Sigmoid colon (tissue), 4 donors: ENCODE measurements around the gene STOX1.

ENCODE experiments used
- CTCF ChIP-seq, 4 experiments: fragments of 450-650 bp in 3 of 4; fragments of 200-600 bp in 1 of 4; IDR thresholded peaks; one replicate each; pipeline ENCODE4 v1.5.1; 2016 to 2019; ENCODE audit warnings: antibody characterized with exemption in 4 of 4, mild to moderate bottlenecking in 3 of 4, moderate library complexity in 2 of 4
- POLR2A ChIP-seq, 2 donors: fragments of 450-650 bp; IDR thresholded peaks; one replicate each; pipeline ENCODE4 v1.6.1; 2016; ENCODE audit warnings: antibody characterized with exemption in 2 of 2, mild to moderate bottlenecking in 2 of 2, moderate library complexity in 2 of 2
- POLR2AphosphoS5 ChIP-seq, 4 donors: sonication (generic); formaldehyde crosslinking; IDR thresholded peaks; one replicate each; pipeline ENCODE4 v1.6.1; 2017; ENCODE audit warnings: antibody characterized with exemption in 4 of 4

DNA sequence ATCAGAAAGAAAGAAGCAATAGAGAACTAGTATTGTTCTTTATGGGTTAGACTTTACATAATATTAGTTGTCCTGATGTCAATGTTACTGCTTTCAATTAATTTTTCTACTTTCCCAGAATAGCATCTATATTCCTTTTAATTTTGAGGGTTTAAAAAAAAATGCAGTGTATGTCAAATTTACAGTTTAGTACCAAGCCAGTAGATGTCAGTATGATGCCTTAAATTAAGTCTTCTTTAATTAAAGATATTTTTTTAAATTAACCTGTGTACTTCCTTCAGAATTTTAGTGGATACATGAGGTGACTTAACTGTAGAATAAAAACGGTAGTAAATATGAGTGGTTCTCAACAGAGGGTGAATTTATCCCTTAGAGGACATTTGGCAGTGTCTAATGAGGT, 35.2 kb upstream of the STOX1 start:
- TF ChIP-seq CTCF (IDR thresholded peaks at IDR 0.05) = no peak
- TF ChIP-seq POLR2A (IDR thresholded peaks at IDR 0.05) = no peak
- no peak for TF ChIP-seq POLR2AphosphoS5 (IDR thresholded peaks at IDR 0.05)
